RWPE1 (cell line): ENCODE results near the gene SLC5A9.
"Not testable (repeated sequence)": the region's sequence is repeated elsewhere in the genome, so short reads cannot be mapped to it uniquely, and the experiment has no call there.

ENCODE experiments used
- CTCF ChIA-PET: fragments of 350-600 bp; sonication (Branson Sonifier 250); formaldehyde crosslinking; extraction: SDS; loops from one replicate; lab custom pipeline; 2021; lab: Yijun Ruan, JAX
- POLR2A ChIA-PET: fragments of 400-600 bp; formaldehyde crosslinking; extraction: SDS; loops from one replicate; lab custom pipeline; 2020; ENCODE audit warnings: antibody characterized with exemption; ENCODE audit not compliant: low non-redundant PET; lab: Yijun Ruan, JAX
- DNase-seq: peaks from one replicate; pipeline ENCODE4 v3.0.0; 2012; ENCODE audit warnings: low spot score
- H3K27ac ChIP-seq: fragments of 450-650 bp; 2 replicates; pipeline ENCODE4 v1.5.1; 2017
- CTCF ChIP-seq: fragments of 450-650 bp; conservative IDR thresholded peaks from 2 replicates; pipeline ENCODE4 v1.5.1; 2017; ENCODE audit warnings: low read depth, mild to moderate bottlenecking

The SLC5A9 gene

DNA sequence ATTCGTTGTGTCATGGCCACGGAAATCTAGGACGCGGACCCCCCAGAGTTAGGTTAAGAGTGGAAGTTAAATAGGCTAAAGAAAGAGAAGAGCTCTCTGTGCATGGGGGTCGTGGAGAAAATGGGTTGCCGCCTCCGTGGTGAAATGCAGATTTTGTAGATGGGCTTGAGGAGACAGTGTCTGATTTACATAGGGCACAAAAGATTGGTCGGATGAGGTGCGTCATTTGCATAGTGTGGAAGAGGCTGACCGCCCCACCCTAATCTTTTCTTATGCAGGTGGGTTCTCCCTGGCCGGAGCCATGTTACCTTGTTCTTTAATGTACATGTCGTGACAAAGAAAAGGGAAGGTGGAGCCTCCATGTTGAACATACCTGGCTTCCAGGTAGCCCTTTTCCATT is 14.3 kb upstream of the SLC5A9 start:
- ChIA-PET CTCF (interaction anchor here (0.9 kb wide), 1 partner anchor 99 kb away, joined by 5 read pairs; no protein-coding TSS in a partner anchor), POLR2A (no interaction called here)
- TF ChIP-seq CTCF, result no peak
- DNase-seq, result no peak
- H3K27ac ChIP-seq, result no peak overlapping the region

DNA sequence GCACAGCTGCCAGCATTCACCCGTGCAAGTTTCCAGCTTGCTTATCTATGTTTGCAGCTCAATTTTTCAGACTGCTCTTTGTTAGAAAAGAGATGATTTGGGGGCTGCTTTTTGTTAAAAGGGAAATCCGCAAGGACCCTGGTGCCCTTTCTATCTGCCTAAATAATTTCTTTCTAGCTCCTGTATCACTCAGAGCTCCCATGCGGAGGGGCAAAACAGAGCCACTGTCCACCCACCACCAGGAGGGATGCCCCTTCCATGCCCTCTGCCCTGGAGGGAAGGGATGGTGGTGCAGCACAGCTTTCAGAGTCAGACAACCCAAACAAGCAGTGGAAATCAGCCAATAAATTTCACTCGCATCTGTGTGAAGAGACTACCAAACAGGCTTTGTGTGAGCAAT is 13.9 kb upstream of the SLC5A9 start:
- POLR2A ChIA-PET, result no interaction called here
- DNase-seq, result no peak
- H3K27ac ChIP-seq, result no peak overlapping the region
- CTCF ChIA-PET, result interaction anchor here (0.9 kb wide), 1 partner anchor 99 kb away, joined by 5 read pairs; no protein-coding TSS in a partner anchor
- no peak for TF ChIP-seq CTCF

- CTCF ChIA-PET, H3K27ac ChIP-seq, POLR2A ChIA-PET, DNase-seq: not testable (repeated sequence)
These were observed 9.1 kb upstream of the SLC5A9 start for GRCh38 chr1:48213462-48213861.

DNA sequence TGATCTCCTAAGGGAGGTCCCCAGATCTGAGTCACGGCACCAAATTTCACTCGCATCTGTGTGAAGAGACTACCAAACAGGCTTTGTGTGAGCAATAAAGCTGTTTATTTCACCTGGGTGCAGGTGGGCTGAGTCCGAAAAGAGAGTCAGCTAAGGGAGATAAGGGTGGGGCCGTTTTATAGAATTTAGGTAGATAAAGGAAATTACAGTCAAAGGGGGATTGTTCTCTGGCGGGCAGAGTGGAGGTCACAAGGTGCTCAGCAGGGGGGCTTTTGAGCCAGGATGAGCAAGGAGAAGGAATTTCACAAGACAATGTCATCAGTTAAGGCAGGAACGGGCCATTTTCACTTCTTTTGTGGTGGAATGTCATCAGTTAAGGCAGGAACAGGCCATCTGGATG is 8.2 kb upstream of the SLC5A9 start:
- DNase-seq, CTCF ChIA-PET, H3K27ac ChIP-seq, POLR2A ChIA-PET: not testable (repeated sequence)

DNA sequence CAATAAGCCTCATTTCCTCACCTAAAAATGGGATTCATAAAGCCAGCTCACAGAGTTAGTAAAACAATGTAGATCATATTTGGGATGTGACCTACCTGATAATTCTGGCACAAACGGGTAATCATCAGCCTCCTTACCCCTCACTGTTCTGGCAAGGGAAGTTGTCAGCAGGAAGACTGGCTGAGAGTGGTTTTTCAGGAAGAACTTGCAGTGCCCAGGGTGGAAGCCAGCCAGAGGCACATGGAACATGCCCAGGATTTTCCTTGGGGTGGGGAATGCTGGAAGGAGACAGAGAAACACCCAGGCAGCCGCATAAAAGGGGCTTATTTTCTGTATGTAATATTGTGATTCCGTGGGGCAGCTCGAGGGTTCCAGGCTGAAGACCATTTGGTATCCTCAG is 7.7 kb upstream of the SLC5A9 start:
- H3K27ac ChIP-seq, result no peak overlapping the region
- ChIA-PET POLR2A (no interaction called here), CTCF (no interaction called here)
- DNase-seq, result no peak
- TF ChIP-seq CTCF, result no peak

DNA sequence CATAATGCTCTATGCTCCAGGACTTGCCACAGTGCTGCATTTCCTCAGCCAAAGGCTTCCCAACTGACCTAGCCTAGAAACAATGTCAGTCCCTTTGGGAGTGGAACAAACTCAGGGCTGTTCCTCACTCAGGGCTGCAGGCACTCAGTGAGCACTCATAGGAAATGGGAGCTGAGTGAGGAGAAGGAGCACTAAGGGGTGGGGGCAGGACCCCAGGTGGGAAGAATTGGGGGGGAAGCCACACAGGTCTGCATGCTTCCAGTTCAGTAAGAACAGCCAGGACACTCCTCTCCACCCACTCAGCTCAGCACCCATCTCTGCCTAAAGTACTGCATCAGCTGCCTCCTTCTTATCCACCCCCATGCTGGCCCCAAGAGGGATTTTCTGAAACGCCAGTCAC is 7.3 kb upstream of the SLC5A9 start:
- ChIA-PET CTCF (no interaction called here), POLR2A (no interaction called here)
- DNase-seq, result no peak
- no peak overlapping the region for H3K27ac ChIP-seq
- TF ChIP-seq CTCF, result no peak

DNA sequence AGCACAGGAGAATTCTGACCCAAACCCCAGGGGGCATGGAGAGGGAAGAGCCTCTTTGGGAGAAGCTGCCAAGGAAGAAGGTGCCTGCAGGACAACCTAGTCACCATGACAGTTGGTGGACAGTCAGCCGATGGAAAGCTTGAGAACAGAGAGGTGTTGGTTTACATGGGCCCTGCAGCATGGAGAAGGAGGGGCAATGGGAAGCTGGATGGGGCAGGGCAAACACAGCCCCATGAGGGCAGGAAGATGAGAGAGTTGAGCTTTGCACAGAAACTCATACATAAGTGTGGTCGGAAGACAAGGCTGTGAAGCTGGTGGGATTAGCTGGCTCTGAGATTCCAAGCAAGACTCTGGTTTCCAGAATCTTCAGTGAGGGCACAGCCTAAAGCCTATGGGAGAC is 6.6 kb upstream of the SLC5A9 start:
- no peak overlapping the region for H3K27ac ChIP-seq
- no peak for TF ChIP-seq CTCF
- CTCF ChIA-PET, result no interaction called here
- POLR2A ChIA-PET, result no interaction called here
- no peak for DNase-seq

DNA sequence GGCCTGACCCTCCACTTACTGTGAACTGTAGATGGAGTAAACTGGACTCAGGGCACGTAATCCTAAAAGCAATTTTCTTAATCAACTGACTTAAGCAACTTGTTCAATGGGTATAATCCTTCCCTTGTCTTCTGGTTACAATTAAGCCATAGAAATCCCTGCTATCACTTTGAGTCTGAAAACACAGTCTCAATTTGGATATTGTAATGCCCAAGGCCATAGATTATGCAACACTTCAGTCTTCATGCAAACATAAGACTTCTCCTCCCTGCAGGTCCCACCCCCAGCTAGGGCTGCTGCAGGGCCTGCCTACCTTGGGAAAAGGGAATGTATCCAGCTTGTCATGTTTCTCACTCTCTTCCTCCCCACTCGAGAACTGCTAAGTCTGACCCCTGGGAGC is 6.2 kb upstream of the SLC5A9 start:
- no peak overlapping the region for H3K27ac ChIP-seq
- TF ChIP-seq CTCF, result no peak
- ChIA-PET CTCF (no interaction called here), POLR2A (no interaction called here)
- no peak for DNase-seq
